HG02798 (cell line): Measurements from ENCODE around the gene PTPMT1.
"Not testable (repeated sequence)": the region's sequence is repeated elsewhere in the genome, so short reads cannot be mapped to it uniquely, and the experiment has no call there.

Source experiments
- ATAC-seq: cut with Tn5 transposase; IDR thresholded peaks from one replicate; pipeline ENCODE4 v1.9.1; 2021; ENCODE audit warnings: mild to moderate bottlenecking; ENCODE audit not compliant: unreplicated experiment, poor library complexity

The PTPMT1 gene

GRCh38 chr11:47545298-47545697, 20.1 kb upstream of the PTPMT1 start:
- no peak for ATAC-seq

GRCh38 chr11:47546274-47546673, 19.1 kb upstream of the PTPMT1 start:
- ATAC-seq, result not testable (repeated sequence)

DNA sequence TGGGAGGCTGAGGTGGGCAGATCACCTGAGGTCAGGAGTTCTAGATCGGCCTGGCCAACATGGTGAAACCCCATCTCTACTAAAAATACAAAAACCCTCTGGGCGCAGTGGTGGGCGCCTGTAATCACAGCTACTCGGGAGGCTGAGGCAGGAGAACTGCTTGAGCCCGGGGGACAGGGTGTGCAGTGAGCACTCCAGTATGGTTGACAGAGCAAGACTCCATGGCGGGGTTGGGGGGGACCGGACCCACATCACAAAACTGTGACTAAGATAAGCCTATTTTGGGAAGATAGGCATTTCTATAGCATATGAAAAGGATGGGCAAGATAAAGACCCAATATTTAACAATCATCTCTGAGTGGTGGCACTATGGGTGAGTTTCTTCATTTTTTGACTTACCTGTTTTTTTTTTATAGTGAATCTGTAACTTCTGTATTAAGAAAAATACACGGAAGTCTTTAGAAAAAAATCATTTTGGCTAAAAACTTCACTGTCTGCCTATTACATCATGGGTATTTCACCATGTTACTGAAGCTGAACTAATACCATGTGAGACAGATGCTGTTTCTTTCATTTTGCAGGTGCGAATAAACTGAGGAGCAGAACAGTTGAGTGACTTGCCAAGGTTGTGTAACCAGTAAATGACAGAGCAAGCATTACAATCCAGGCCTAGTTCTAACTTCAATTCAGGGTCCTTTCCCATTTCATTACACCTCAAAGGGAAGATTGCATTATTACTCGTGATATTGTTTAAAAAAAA, 14.9 kb upstream of the PTPMT1 start:
- ATAC-seq, result no peak

DNA sequence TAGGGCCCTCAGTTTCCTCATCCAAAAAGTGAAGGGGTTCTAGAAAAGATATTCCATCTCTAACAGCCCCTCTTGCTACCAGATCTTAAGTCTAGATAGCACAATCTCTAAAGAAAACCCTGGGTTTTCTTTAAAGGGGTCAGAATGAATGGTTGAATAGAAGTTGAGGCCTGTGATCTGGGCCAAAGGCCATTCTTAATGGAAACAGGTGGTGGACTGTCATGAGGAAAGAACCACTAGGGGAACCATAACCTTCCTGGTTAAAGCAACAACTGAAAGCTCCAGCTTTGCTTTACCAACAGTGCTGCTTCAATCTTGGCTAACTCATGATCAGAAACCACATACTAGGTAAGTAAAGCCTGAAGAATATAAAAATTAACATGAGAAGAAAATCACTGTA, 14.3 kb upstream of the PTPMT1 start:
- no peak for ATAC-seq

DNA sequence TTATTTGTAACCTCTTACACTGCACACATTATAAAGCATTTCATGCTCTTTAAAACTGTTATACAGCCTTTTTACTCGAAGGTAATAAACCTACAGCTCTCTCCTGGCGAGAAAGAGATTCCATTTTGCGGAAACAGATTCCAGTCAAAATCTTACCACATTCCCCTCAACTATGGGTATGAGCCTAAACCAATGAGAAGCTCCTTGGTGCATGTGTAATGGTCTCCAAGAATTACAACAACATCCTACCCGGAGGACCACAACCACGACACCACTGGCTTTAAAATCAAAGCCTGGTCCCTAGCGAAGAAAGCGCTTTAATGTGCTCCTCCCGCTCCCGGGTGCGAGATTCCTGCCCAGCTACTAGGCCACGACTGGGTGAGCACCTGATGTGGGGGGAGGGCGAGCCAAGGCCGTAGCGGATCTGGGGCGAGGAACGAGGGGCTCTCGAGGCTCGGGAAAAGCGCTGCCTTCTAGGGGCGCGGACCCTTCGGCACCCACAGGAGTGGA, 13.3 kb upstream of the PTPMT1 start:
- ATAC-seq, result no peak

- peak; percentile 95 for ATAC-seq
These were observed 12.6 kb upstream of the PTPMT1 start, which contains the start of gene CELF1 for GRCh38 chr11:47552566-47553405. Gene CELF1 (minus strand): TSS chr11:47553132. CDS start chr11:47499523, 53,609 bp downstream.

DNA sequence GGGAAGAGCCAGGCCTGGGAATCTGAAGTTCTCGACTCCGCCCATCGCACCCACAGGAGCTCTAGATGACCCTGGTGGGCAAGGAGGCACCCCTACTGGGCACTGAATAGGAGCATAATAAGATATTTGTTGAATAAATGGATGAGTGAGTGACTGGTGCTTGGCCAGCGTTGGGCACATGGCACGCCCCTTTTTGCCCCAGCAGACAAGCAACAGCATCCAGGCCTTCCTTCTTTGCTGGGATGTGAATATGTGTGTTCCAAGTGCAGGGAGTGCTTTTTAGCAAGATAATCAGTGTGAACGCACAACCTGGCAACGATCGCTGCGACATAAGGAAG, 12.0 kb upstream of the PTPMT1 start:
- ATAC-seq, result peak; percentile 28

DNA sequence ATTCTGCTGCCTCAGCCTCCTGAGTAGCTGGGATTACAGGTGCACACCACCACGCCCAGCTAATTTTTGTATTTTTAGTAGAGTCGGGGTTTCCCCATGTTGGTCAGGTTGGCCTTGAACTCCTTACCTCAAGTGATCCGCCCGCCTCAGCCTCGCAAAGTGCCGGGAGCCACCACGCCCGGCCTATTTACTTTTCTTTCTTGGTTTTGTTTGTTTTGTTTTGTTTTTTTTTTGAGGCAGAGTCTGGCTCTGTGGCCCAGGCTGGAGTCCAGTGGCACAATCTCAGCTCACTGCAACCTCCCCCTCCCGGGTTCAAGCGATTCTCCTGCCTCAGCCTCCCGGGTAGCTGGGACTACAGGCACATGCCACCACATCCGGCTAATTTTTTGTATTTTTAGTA, 8.4 kb upstream of the PTPMT1 start:
- not testable (repeated sequence) for ATAC-seq

DNA sequence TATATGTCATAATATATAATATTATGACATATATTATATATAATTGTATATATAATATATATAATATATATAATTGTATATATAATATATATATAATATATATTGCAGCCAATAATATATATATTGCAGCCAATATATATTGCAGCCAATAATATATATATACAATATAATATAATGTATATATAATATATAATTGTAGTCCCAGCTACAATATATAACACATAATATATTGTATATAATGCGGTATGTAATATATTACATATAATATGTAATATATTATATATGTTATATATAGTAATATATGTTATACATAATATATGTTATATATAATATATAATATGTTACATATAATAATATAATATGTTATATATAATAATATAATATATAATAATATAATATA, 6.7 kb upstream of the PTPMT1 start:
- ATAC-seq, result no peak

- no peak for ATAC-seq
These were observed 5.0 kb upstream of the PTPMT1 start for GRCh38 chr11:47560426-47560825.

- not testable (repeated sequence) for ATAC-seq
These were observed 3.0 kb upstream of the PTPMT1 start for GRCh38 chr11:47562393-47562792.

- ATAC-seq, result not testable (repeated sequence)
These were observed 1.0 kb upstream of the PTPMT1 start for GRCh38 chr11:47564366-47564765.

- no peak for ATAC-seq
These were observed 463 bp upstream of the PTPMT1 start for GRCh38 chr11:47564933-47565339.

GRCh38 chr11:47566149-47566698, 825 bp downstream of the PTPMT1 start:
- no peak for ATAC-seq

DNA sequence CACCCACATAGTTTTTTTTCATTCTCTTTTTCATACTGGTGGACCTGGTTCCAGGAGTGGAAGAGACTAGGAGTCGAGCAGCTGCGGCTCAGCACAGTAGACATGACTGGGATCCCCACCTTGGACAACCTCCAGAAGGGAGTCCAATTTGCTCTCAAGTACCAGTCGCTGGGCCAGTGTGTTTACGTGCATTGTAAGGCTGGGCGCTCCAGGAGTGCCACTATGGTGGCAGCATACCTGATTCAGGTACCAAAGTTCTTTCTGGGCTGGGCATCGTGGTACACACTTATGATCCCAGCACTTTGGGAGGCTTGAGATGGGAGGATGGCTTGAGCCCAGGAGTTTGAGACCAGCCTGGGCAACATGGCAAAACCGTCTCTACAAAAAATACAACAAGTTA, 4.2 kb downstream of the PTPMT1 start:
- no peak for ATAC-seq

- ATAC-seq, result no peak
These were observed 5.4 kb downstream of the PTPMT1 start for GRCh38 chr11:47570651-47571356.

DNA sequence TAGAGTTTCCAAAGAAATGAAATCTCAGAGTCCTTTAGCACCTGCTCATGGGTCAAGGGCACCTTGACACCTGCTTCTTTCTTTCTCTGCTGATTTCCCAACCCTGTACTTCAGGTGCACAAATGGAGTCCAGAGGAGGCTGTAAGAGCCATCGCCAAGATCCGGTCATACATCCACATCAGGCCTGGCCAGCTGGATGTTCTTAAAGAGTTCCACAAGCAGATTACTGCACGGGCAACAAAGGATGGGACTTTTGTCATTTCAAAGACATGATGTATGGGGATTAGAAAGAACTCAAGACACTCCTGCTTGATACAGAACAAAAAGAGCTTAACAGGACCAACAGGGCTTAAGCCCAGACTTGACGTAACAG, 5.9 kb downstream of the PTPMT1 start:
- ATAC-seq, result no peak

DNA sequence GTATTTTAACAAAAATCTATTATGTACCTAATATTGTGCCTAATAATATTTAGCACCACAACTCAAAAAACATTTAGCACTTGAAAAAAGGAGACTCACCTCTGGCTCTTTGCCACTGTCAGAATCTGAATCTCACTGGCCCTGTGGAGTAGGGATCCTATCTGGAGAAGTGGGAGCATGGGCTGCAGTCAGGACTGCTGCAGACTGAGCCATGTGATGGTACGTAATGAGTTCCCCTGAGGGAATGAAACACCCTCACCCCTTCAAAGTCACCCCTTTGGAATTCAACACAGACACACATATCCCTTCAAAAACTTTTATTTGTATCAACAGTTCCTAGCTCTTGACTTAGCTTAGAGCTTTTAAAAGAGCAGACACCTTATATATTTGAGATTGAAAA, 6.5 kb downstream of the PTPMT1 start:
- no peak for ATAC-seq

- ATAC-seq, result no peak
These were observed 7.4 kb downstream of the PTPMT1 start for GRCh38 chr11:47572715-47573255.

DNA sequence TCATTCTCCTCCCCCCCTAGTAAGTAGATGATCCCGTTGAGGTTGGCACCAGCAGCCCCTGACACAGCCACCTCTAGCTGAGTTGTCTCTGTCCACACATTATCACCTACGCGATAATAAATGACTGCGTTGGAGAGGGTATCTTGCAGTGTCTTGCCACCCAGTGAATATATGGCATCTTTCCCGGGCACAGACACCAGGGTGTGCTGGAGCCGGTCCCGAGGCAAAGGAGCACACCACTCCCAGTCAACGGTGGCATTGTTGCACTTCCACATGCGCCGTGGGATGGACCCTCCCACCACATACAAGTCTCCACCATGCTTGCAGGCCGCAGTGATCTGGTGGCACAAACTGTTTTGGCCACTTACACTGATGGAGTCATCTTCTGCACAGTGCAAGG, 7.9 kb downstream of the PTPMT1 start:
- ATAC-seq, result no peak
